Hematopoietic multipotent progenitor cell treated with erythropoietin and hydrocortisone succinate and interleukin-3 and kit ligand, for 17 days (in vitro differentiated cells): ENCODE data around the gene E2F6.
A peak's percentile ranks its signal among the peaks of the same experiment; 100 is the strongest.

ENCODE experiments used
- DNase-seq: peaks from one replicate; pipeline ENCODE4 v3.0.0-alpha.2; 2015; ENCODE audit warnings: low spot score

The E2F6 gene, protein sequence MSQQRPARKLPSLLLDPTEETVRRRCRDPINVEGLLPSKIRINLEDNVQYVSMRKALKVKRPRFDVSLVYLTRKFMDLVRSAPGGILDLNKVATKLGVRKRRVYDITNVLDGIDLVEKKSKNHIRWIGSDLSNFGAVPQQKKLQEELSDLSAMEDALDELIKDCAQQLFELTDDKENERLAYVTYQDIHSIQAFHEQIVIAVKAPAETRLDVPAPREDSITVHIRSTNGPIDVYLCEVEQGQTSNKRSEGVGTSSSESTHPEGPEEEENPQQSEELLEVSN

DNA sequence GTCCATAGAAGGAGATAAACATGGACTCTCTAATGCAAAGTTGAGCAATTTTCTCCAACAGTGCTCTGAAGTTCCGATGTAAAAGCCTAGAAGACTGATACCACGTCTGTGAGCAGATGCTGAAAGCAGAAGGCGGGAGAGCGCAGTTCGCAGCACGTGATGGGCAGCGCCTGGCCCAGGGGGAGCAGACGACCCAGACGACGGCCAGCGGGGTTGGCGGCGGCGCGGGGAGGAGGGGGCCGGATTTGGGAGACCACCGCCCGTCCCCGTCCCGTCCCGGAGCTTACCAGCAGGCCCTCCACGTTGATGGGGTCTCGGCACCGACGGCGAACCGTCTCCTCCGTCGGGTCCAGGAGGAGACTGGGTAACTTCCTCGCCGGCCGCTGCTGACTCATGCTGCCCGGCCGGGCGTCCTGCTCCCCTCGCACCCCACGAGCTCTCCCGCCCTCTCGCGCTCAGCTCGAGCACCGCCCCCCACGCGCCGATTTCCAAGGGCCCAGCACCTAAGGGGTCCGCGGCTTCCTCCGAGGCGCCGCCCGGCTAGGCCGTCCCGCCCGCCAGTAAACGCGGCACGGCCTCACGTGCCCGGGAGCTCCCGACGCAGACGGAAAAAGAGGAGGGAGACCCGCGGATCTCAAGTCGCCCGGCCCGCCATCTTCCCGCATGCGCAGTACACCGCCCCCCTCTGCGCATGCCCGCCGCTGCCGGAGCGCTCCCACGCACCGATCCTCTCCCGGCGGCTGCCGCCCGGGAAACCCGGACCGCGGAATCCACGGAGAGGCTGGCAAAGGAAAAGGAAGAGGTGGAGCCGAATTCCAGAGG, at the start of gene E2F6:
Gene E2F6, minus strand, starts transcription at position 677 of the 822 bp plus-strand sequence. Its CDS starts 282 bp downstream, at position 395.
- peak; percentile 88 for DNase-seq

DNA sequence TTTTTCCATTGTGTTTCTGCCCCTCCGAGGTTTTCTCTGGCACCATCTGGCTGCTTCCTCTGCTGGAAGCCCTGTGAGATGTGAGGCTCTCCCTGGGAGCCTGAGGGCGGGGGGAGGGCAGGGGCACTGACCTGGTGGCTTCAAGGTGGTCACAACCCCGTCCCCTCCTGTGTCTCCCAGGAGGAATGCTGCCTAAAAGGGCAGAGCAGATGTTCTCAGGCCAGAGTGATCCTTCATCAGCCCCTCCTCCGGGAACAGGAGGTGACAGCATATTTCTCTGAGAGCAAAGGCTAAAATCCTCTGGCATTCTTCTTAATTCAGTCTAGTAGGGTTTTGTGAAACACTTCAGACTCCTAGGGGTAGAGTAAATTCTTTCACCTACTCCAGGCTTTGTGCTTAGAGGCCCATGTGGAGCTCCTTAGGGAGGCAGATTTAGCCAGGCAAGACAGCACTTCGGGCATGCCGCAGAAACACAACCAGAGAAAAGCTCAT, 49.6 kb upstream of the E2F6 start:
- no peak for DNase-seq

DNA sequence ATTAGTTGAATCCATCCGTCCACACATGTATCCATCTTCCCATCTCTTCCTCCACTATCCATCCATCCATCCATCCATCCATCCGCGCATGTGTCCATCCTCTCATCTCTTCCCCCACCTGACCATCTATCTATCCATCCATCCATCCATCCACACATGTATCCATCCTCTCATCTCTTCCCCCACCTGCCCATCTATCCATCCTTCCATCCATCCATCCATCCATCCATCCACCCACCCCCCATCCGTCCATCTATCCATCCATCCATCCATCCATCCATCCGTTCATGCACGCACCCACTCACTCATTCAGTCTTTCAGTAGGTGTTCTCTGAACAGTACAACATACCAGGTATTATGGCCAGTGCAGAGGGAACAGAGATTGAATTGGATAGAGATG, 48.9 kb upstream of the E2F6 start:
- DNase-seq: no peak

DNA sequence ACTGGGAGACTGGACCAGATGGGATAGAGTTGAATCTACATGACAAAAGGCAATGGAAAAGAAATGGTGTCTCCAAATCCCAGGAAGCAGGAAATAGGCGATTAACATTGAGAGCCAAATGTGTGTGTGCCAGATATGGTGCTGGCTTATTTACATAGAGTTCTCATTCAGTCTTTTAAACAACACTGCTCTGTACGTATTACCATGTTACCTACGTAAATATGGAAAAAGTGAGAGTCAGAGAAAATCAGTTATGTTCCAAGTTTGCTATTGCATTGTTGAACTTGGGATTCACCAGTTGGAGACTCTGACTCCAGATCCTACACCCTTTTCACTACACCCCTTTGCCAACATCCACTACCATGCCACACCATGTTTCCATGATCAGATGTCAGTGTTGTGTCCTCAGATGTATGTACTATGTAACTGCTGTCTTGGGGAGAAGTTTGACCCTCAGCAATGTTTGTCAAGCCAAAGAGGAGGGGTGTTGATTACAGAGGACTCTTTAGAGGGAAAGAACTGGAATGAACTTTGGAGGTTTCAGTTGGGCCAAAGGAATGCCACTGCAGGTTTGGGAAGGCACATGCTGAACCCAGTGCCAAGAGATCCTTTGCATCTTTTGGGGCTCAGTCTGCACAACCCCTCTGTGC, 48.2 kb upstream of the E2F6 start:
- DNase-seq: no peak

DNA sequence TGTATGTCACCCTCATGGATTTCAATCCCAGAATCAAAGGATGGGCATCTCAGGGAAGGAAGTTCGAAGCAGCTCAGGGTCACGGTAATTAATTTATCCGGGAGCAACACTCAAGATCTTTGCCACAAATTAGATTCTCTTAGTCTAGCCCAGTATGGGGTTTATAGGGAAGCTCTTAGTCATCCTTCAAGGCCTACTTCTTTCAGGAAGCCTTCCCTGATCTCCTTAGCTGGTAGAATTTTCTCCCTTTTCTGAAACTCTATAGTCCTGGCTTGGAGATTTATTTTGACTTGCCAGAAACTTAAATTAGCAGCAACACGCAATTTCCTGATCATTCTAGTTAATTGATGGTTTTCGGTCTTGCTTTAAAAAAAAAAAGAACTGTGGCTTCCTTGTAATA, 47.4 kb upstream of the E2F6 start:
- DNase-seq: no peak

DNA sequence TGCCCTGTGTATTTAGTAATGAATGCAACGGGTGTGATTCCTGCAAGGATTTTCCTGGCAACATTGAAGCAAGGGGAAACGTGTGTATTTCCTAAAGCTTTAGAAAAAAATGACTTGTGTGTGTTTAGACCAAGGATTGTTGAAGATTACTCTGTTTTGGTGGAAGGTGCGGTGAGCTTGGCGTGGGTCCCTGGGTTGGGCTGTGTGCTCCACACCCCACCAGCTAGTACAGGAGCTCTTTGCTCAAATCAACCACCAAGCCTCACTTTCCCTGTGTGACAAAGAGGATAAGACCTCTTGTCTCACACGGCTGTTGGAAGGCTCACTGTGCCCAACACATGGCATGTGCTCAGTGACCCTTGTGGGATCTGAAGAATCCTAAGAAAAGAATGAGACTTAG, 46.5 kb upstream of the E2F6 start:
- DNase-seq: no peak

DNA sequence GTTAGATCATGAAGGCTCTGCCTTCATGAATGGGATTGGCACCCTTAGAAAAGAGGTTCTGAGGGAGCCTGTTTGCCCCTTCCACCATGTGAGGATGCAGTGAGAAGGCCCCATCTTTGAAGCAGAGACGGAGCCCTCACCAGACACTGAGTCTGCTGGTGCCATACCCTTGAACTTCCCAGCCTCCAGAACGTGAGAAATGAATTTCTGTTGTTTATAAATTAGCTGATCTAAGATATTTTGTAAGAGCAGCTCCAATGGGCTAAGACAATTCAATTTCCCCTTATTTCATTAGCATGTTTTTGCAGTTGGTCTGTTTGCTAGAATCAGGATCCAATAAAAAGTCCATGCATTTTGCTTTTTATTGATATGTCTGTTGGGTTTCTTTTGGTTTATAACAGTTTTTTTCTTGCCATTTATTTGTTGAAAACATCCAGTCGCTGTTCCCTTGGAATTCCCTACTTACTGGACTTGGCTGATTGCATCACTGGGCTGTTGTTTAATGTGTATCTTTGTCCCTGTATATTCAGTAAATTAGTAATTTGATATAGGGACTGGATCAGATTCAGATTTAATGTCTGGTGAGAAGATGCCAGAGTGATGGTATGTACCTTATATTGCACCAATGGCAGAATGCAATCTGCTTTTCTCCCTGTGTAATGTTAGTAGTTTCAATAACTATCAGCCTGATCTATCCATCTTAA, 43.8 kb upstream of the E2F6 start:
- no peak for DNase-seq

DNA sequence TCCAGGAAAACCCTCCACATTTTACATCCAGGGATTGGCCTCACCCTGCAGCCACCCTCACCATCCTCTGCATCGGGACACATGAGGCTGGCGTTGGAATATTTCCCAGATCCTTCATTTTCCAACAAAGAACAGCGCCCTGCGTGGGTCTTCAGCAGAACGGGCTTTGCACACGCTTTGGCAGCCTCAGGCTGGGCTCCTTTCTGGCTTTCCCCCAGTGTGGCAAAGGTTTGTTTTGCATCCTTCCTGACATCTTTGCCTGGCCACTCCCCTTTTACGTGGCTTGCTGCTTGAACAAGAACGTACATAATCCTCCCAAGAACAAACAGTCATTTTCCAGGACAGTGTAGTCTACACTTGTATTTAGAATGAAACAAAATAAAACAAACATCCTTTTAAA, 42.3 kb upstream of the E2F6 start:
- DNase-seq: no peak

DNA sequence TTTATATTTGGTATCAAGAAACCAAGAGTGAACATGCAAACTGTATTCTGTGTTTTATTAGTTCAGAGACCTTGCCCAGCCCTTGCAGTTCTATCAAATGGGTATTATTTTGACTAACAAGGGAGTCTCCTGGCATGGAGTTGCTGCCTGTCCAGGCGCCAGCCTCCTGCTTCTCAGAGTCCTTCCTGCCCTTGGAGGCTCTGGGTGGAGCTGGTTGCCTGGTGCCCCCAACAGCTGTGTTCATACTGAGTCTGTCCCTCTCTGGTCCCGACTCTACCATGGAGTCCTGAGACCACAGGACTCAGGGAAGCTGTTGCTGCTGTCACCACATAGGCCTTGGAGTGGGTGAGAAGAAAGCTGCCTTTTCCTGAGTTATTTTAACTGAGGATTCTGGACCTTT, 41.6 kb upstream of the E2F6 start:
- no peak for DNase-seq

DNA sequence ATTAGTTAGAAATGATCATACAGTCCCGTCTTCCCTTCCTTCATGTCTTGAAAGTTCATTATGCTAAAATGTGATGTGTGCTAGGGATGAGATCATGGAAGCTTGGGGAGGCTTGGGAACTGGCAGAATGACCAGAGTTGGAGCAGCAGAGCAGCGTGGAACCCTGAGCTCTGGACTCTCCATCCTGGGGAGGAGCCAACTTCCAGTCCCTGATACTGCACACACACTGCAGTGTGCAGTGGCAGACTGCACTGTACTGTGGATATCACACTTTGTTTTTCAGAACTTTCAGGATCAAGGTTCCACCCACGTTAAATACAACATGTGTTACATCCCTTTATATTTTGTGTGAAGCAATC, 40.6 kb upstream of the E2F6 start:
- no peak for DNase-seq

DNA sequence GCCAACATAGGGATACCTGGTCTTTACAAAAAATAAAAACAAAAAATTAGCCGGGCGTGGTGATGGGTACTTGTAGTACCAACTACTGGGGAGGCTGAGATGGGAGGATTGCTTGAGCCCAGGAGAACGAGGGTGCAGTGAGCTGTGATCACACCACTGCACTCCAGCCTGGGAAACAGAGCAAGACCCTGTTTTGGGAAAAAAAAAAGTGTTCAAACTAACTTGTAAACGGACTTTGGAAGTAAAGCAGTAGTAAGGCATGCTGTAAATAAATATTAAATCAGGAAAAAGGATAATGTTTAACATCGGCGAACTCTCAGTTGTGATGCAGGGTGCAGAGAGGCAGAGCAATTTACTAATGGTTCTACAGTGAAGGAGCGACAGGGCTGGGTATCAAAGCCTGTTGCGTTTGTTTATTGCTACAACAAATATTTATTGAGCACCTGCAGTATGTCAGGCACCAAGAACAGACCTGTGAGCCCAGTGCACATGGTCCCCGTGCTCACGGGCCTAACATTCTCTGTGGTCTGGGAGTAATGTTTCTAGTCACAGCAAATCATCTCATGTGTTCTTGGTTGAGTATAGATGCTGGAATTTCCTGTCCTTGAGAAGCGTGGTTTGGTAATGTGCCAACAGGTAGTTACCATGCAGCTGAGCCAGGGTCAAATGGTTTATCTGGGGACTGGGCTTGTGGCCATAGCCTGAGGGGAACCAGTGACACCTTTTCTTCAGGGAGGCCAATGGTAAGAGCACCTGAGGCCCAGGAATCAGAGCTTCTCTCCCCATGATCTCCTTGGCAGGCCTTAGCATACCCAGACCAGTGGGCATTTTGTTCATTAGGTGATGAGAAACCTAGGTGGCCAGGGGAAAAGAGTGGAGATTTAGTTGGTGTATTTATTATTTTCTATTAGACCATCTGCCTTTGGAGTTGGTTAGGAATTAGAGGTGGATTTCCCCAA, 40.0 kb upstream of the E2F6 start:
- no peak for DNase-seq

DNA sequence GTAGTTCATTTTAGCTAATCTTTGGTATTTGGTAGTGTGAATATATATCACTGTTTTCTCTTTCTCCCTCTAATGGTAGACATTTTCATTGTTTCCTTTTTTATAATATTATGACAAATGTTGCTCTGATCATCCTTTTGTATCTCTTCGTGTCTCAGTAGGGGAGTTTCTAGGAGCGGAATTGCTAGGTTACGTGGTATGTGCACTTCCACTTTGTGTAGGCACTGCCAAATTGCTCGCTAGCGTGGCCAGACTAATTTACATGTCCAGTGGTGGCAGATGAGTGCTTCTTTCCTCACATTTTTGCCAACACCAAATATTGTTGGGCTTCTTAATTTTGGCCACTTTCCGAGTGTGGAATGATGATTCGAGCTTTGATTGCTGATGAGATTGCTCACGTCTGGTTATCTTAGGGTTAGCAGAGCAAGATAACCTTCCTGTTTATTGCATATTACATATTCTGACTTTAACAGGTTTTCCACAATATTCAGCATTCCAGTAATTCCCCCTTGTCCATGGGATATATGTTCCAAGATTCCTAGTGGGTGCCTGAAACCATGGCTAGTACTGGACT, 37.5 kb upstream of the E2F6 start:
- no peak for DNase-seq

DNA sequence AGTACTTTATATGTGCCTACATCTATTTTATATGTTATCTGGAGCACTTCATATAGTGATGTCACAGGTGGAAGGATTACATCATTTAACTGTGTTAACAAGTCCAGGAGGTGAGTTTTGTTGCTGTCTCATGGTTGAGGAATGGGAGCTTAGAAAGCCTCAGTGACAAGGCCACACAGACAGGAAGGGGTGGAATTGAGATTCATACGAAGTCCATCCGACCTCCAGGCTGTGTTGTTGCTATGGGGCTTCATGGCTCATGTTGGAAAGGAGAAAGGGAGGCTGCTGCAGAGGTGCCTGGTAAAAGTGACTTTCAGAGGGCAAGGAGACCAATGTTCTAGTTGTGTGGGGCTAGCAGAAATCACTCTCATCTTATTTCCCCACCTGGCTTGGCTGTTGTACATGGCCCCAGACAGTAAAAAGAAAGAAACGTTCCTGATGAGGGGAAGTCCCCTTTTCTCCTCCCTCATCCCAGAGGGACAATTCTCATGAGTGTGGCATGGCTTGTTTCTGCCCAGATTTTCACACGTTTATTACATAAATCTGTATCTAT, 36.9 kb upstream of the E2F6 start:
- DNase-seq: no peak

DNA sequence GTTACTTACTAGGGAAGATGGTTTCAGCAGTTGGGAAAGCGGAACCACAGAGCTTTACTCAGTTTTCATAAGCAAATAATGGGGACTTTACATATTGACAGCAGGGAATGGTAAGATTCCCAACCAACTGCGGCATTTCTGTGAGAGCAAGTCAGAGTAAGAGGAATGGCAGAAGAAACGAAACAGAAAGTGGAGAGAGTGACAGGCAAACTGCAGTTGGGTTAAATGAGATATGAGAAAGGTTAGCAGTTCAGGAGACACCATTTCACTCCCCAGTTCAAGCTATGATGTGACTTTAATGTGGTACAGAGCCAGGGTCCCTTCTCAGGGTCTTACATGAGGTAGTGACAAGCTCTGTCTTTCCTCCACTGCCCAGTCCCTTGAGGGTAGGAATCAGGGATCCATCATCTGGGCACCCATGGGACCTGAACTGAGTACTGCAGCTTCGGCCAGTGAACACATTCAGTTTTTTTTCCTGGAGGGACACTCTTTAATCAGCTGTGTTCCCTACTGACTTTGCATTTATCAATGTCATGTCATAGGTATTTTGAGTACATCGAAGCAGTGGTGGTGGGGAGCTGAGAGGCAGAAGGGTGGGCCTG, 34.8 kb upstream of the E2F6 start:
- no peak for DNase-seq

DNA sequence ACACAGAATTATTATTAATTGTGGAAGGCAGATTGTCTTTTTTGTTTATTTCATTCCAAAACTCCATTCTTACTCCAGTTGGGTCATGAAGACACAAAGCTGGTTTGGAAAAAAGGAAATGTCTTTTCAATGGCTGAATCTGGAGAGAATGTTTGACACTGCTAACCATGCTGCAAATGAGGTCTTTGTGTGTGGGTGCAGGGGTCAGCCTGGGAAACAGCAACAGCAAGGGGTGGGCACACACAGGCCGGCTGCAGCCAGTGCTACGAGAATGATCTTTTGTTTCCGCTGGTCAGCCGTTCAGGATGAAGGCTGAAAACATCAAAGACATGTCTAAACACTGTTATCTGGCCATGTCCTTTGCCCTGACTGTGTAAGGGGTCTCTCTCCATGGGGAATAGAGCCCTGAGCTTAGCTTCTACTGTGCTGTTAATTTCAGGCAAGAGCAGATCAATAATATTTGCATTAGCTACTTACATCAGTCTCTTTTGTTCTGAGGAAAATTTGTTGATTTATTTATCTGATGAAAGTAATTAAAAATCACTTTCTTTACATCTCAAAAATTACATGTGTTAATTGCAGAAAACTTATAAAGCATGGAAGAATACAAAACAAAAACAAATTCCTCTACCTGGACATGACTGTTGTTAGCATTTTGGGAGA, 33.3 kb upstream of the E2F6 start:
- no peak for DNase-seq

DNA sequence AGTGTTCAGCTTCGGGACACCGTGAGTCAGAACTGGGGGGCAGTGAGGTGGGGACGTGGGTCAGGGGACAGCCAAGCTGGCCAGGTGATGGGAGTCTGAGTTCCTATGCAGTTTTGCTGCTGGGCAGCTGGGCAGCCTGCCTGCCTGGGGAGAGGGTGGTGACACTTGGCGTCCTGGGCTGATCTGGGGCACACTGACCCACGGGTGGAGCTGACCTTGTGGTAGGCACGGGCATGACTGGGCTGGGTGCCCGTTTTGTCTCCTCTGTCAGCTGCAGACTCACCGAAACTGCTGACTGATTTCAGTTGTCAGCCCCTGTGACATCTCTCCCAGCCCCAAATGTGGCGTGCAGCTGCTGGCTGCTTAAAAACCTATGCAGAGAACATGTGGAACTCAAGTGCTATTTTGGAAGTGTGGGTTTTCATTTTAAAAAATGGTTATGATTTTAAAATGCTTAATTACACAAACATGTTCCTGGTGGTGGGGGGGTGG, 32.6 kb upstream of the E2F6 start:
- DNase-seq: no peak

DNA sequence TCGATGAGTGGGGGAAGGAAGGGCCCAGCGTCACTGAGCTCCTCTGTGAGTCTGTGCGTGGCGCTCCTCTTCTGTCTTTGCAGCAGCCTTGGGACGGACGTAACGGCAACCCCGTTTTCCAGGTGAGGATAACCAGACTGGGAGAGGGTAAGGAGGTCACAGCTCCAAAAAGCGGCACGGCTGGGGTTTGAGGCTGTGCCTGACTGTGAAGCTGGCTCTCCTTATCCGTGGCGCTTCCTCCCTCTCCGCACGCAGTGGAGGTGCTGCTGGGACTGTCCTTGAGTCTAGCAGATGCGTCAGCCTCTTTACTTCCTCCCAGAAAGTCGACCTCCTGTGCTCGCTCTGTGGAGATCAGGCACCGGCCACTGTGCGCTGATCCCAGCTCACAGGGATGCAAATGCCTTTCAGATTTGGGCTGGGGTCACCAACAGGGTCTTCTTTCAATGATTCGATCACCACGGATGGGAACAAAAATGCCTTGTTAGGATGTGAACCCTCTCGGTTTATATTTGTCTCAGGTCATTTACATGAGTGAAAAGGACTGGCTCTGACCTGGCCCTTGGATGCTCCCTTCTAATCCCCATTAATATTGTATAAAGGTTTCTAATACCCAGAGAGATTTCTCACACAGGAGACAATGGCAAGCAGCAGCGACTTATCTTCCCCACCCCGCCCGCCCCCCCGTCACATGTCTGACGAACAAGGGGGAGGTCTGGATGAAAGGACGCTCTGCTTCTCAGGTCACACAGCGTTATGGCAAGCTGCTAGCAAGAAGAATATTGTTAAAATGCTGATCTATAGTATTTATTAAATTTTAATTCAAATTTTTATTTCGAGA, 30.1 kb upstream of the E2F6 start:
- no peak for DNase-seq

DNA sequence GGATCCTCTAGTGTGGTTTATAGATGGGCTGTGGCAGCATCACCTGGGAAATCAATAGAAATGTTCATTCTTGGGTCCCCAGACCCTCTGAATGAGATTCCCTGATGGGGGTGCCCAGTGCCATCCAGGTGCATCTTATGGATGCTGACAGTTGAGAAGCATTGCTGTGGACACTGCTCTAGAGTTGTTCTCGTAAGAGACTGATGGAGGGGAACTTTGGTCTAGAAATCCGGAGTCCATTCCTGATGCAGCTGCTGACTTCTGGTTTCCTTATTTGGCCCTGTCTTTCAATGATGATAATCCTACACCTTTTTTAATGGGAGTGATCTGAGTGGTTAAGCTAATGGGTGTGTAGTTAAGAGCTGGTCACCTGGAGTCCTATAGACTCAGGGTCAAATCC, 28.3 kb upstream of the E2F6 start:
- DNase-seq: no peak

DNA sequence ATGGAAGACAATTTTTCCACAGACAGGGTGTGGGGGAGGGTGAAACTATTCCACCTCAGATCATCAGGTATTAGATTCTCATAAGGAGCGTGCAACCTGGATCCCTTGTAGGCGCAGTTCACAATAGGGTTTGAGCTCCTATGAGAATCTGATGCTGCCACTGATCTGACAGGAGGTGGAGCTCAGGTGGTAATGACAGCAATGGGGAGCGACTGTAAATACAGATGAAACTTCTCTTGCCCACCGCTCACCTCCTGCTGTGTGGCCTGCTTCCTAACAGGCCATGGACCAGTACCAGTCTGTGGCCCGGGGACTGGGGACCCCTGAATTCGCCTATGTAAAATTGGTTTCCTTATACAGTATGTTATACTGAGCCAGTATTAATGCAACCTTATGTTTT, 27.3 kb upstream of the E2F6 start:
- no peak for DNase-seq
